Measurements from ENCODE around the gene SFTPB. TPM values are rescaled to one million over a fixed set of nuclear protein-coding genes. Genes with fewer than 3 reads are reported as not detected.

The SFTPB gene
- total RNA-seq, 2 donors from 2014 or later = not detected

DNA sequence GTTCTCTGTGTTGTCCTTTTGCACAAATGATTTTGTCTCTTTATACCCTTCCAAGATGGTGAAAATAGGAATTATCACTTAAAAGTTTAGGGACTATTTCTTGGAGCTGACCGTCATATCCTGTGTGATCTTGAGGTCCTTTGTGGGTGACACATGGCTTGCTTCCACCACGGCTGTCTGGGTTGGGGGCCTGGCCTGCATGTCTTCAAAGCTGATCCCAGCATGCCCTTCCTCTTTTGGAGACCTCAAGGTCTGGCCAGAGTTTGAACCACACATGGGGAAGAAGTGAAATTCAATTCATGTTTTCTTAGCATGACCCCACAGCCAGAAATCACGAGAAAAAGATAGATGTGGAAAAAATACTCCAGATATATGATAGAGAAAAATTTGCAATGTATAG lies 14.0 kb downstream of the SFTPB start:
- no peak overlapping the region for H3K4me3 ChIP-seq
- no peak overlapping the region for H3K27ac ChIP-seq
- ATAC-seq (ENCODE audit: insufficient number of reproducible peaks, low FRiP score, low read depth) = no peak
- no peaks in the 10 kb centered on the region for H3K9me3 ChIP-seq
- TF ChIP-seq, protein P1, sequence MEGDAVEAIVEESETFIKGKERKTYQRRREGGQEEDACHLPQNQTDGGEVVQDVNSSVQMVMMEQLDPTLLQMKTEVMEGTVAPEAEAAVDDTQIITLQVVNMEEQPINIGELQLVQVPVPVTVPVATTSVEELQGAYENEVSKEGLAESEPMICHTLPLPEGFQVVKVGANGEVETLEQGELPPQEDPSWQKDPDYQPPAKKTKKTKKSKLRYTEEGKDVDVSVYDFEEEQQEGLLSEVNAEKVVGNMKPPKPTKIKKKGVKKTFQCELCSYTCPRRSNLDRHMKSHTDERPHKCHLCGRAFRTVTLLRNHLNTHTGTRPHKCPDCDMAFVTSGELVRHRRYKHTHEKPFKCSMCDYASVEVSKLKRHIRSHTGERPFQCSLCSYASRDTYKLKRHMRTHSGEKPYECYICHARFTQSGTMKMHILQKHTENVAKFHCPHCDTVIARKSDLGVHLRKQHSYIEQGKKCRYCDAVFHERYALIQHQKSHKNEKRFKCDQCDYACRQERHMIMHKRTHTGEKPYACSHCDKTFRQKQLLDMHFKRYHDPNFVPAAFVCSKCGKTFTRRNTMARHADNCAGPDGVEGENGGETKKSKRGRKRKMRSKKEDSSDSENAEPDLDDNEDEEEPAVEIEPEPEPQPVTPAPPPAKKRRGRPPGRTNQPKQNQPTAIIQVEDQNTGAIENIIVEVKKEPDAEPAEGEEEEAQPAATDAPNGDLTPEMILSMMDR (IDR thresholded peaks at IDR 0.05) = no peak
- peaks cover 0 to 5% of the 10 kb centered on the region in 2 donors for H3K4me1 ChIP-seq (ENCODE audit: control insufficient read depth in 1 of 2, low read depth in 2 of 2)
- no peaks in the 10 kb centered on the region for H3K27me3 ChIP-seq (replicated peaks; ENCODE audit: insufficient read depth)
- peaks cover 23% of the 10 kb centered on the region for H3K36me3 ChIP-seq
- no peak for DNase-seq (ENCODE audit: low spot score)

DNA sequence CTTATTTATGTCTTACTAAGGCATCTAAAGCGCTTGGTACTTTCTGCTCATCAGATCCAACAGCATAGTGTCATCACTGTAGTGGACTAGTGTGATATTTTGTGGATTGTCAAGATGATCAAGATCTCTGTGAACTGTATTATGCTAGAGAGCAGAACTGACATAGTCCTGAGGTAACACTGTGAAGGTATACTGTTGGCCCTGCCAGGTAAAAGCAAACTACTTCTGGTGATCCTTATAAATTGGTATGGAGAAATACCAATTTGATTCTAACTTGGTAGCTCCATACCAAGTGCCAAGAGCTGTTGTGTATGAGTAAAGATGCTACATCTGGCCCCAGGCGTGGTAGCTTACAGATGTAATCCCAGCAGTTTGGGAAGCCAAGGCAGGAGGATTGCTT lies 15.9 kb downstream of the SFTPB start:
- Histone ChIP-seq H3K9me3 (no peaks in the 10 kb centered on the region), H3K27me3 (replicated peaks; ENCODE audit: insufficient read depth) (no peaks in the 10 kb centered on the region), H3K4me3 (no peak overlapping the region), H3K27ac (no peak overlapping the region), H3K36me3 (peaks cover 40% of the 10 kb centered on the region), H3K4me1 (ENCODE audit: control insufficient read depth in 1 of 2, low read depth in 2 of 2) (peaks cover 0 to 5% of the 10 kb centered on the region in 2 donors)
- ATAC-seq (ENCODE audit: insufficient number of reproducible peaks, low FRiP score, low read depth) = no peak
- TF ChIP-seq, protein P1 (IDR thresholded peaks at IDR 0.05) = no peak
- DNase-seq (ENCODE audit: low spot score) = no peak

DNA sequence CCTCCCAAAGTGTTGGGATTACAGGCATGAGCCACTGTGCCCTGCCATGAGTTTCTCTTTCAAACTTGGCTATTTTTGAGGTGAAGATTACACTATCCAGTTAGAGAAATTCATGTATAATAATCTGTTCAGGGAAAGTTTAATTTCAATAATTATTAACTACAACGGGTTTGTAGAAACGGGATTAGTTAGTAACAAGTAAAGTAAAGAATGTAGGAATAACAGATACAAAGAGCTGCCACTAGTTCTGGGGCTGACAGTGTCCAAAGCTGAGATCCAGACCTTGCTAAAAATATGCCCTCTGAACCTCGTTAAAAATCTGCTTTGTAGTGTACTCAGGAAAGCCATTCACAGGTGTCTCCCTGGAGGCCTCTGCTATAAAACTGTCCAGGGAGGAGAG lies 16.9 kb downstream of the SFTPB start:
- Histone ChIP-seq H3K9me3 (no peaks in the 10 kb centered on the region), H3K36me3 (peaks cover 47% of the 10 kb centered on the region), H3K4me3 (no peak overlapping the region), H3K27me3 (replicated peaks; ENCODE audit: insufficient read depth) (no peaks in the 10 kb centered on the region), H3K4me1 (ENCODE audit: control insufficient read depth in 1 of 2, low read depth in 2 of 2) (peaks cover 0 to 5% of the 10 kb centered on the region in 2 donors), H3K27ac (no peak overlapping the region)
- DNase-seq (ENCODE audit: low spot score) (no peak), ATAC-seq (ENCODE audit: insufficient number of reproducible peaks, low FRiP score, low read depth) (no peak)
- TF ChIP-seq, protein P1 (IDR thresholded peaks at IDR 0.05) = no peak

DNA sequence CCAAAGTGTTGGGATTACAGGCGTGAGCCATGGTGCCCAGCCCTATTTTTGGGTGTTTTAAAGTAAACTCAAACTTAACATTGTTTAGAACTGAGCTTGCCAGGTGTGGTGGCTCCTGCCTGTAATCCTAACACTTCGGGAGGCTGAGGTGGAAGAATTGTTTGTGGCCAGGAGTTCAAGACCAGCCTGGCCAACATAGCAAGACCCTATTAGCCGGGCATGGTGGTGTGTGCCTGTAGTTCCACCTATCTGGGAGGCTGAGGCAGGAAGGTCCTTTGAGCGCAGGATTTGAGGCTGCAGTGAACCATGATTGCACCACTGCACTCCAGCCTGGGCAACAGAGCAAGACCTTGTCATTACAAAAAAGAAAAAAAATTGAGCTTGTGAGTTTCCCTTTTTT lies 17.5 kb downstream of the SFTPB start:
- peak overlapping the region in 1 of 2 donors; percentile 52 for H3K27ac ChIP-seq
- H3K36me3 ChIP-seq = peaks cover 53% of the 10 kb centered on the region
- TF ChIP-seq, protein P1 (IDR thresholded peaks at IDR 0.05) = no peak
- DNase-seq (ENCODE audit: low spot score) = no peak
- no peak for ATAC-seq (ENCODE audit: insufficient number of reproducible peaks, low FRiP score, low read depth)
- H3K4me3 ChIP-seq = no peak overlapping the region
- no peaks in the 10 kb centered on the region for H3K27me3 ChIP-seq (replicated peaks; ENCODE audit: insufficient read depth)
- H3K4me1 ChIP-seq (ENCODE audit: control insufficient read depth in 1 of 2, low read depth in 2 of 2) = peaks cover 0 to 5% of the 10 kb centered on the region in 2 donors
- no peaks in the 10 kb centered on the region for H3K9me3 ChIP-seq

DNA sequence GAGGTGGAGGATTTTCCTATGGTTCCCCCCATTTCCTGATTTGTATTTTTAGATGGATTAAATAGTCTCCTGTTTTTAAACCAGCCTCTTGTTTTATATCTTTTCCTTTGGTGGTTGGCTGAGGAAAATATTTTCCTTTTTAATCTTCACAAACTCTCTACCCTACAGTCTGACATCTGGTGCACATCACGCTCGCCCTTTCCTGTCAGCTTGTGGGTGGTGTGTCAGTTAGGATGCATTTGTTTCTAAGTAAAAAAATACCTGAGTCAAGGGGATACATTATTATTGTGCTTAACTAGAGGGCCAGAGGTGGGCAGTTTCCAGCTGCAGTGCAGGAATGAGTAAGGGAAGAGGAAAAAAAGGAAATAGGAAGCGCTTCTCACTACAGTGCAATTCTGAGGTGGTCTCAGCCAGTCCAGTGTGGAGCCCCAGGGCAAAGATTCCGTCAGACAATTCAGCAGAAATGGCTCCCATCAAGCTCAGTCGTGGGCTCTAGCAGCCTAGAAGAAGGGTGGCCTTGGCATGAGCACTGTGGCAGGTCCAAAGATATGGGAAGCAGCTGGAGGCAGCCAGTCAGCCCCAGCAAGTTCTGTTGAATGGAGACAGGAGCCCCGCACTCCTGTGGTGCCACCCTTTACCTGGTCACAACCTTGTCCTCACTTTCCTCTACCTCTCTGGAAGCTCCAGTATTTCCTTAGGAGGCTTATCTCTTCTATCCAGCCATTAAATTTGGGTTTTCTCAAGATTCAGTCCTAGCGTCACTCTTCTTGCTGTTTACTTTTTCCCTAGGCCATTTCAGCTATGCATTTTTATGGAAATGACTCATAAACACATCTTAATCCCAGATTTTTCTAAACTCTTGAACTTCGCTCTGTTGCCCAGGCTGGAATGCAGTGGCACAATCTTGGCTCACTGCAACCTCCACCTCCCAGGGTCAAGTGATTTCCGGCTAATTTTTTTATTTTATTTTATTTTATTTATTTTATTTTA lies 18.5 kb downstream of the SFTPB start:
- H3K27me3 ChIP-seq (replicated peaks; ENCODE audit: insufficient read depth) = no peaks in the 10 kb centered on the region
- no peaks in the 10 kb centered on the region for H3K9me3 ChIP-seq
- H3K4me3 ChIP-seq = no peak overlapping the region
- H3K36me3 ChIP-seq = peaks cover 62% of the 10 kb centered on the region
- H3K4me1 ChIP-seq (ENCODE audit: control insufficient read depth in 1 of 2, low read depth in 2 of 2) = peaks cover 0 to 5% of the 10 kb centered on the region in 2 donors
- H3K27ac ChIP-seq = peak overlapping the region in 1 of 2 donors; percentile 69
- DNase-seq (ENCODE audit: low spot score) (no peak), ATAC-seq (ENCODE audit: insufficient number of reproducible peaks, low FRiP score, low read depth) (no peak)
- TF ChIP-seq, protein P1 (IDR thresholded peaks at IDR 0.05) = no peak
